CD4-positive, CD25-positive, alpha-beta regulatory T cell (primary cell): ENCODE results near the gene TPO. TPM values are rescaled to one million over a fixed set of nuclear protein-coding genes. Genes with fewer than 3 reads are reported as not detected.

Source experiments
- ATAC-seq, 2 donors: fragments of 150-1000 bp; cut with Tn5 transposase; one replicate each; pipeline ENCODE4 v1.10.0; 2021; ENCODE audit warnings: low read depth in 2 of 2, moderate number of reproducible peaks in 2 of 2, moderate library complexity in 1 of 2
- DNase-seq, 3 donors: peaks; one replicate each; pipeline versions ENCODE4 v3.0.0 to v3.0.0-alpha.2; 2012 to 2022; ENCODE audit warnings: mixed read lengths in 1 of 3
- H3K27ac ChIP-seq: one replicate; pipeline ENCODE4 v1.7.0; 2013; ENCODE audit warnings: mild to moderate bottlenecking, low read length; ENCODE audit not compliant: insufficient read depth, poor library complexity, severe bottlenecking
- H3K27me3 ChIP-seq: one replicate; pipeline ENCODE4 v1.7.0; 2013; ENCODE audit warnings: low read length; ENCODE audit not compliant: control insufficient read depth, insufficient read depth
- H3K36me3 ChIP-seq: one replicate; pipeline ENCODE4 v1.7.0; 2013; ENCODE audit warnings: mild to moderate bottlenecking, low read length, moderate library complexity; ENCODE audit not compliant: control insufficient read depth, insufficient read depth
- H3K4me1 ChIP-seq: 2 replicates; pipeline ENCODE4 v1.7.0; 2013; ENCODE audit warnings: mild to moderate bottlenecking, low read length; ENCODE audit not compliant: insufficient read depth, control insufficient read depth, poor library complexity, severe bottlenecking
- H3K4me3 ChIP-seq: one replicate; pipeline ENCODE4 v1.7.0; 2013; ENCODE audit warnings: low read depth, mild to moderate bottlenecking, low read length, moderate library complexity
- H3K9me3 ChIP-seq, 2 experiments: 1 replicate in 1 of 2; 2 replicates in 1 of 2; pipeline ENCODE4 v1.7.0; 2013; ENCODE audit warnings: low read length in 2 of 2, mild to moderate bottlenecking in 1 of 2, moderate library complexity in 1 of 2; ENCODE audit not compliant: control insufficient read depth in 2 of 2
- H3K27ac Mint-ChIP-seq, 3 donors: one replicate each; pipeline ENCODE4 v1.8.0; 2020 to 2022; ENCODE audit warnings: mild to moderate bottlenecking in 3 of 3, mixed read lengths in 3 of 3, moderate library complexity in 2 of 3
- H3K27me3 Mint-ChIP-seq: one replicate; pipeline ENCODE4 v1.8.0; 2022; ENCODE audit warnings: mild to moderate bottlenecking, mixed read lengths
- H3K36me3 Mint-ChIP-seq: one replicate; pipeline ENCODE4 v1.8.0; 2020; ENCODE audit warnings: mixed read lengths
- H3K4me1 Mint-ChIP-seq, 4 donors: one replicate each; pipeline ENCODE4 v1.8.0; 2020 to 2022; ENCODE audit warnings: mixed read lengths in 4 of 4, mild to moderate bottlenecking in 1 of 4
- H3K4me3 Mint-ChIP-seq, 4 donors: one replicate each; pipeline ENCODE4 v1.8.0; 2020 to 2022; ENCODE audit warnings: mild to moderate bottlenecking in 4 of 4, mixed read lengths in 4 of 4, moderate library complexity in 3 of 4
- H3K9me3 Mint-ChIP-seq, 7 donors: one replicate each; pipeline ENCODE4 v1.8.0; 2020 to 2022; ENCODE audit warnings: mixed read lengths in 7 of 7, mild to moderate bottlenecking in 3 of 7, moderate library complexity in 2 of 7
- polyA plus RNA-seq, 4 donors: library from polyadenylated mRNA; unstranded; fragments of 300-500 nt; fragmentation: Illumina TruSeq; gene quantifications; one replicate each; pipeline ENCODE4 v1.2.3, GENCODE V29; 2021
- total RNA-seq: library from RNA; stranded (reverse); gene quantifications from one replicate; pipeline ENCODE4 v1.2.3, GENCODE V29; 2022

TPO gene
- total and polyA plus RNA-seq, 5 donors from 2014 or later, result 0.27 to 1.5 (median 0.57) TPM

DNA sequence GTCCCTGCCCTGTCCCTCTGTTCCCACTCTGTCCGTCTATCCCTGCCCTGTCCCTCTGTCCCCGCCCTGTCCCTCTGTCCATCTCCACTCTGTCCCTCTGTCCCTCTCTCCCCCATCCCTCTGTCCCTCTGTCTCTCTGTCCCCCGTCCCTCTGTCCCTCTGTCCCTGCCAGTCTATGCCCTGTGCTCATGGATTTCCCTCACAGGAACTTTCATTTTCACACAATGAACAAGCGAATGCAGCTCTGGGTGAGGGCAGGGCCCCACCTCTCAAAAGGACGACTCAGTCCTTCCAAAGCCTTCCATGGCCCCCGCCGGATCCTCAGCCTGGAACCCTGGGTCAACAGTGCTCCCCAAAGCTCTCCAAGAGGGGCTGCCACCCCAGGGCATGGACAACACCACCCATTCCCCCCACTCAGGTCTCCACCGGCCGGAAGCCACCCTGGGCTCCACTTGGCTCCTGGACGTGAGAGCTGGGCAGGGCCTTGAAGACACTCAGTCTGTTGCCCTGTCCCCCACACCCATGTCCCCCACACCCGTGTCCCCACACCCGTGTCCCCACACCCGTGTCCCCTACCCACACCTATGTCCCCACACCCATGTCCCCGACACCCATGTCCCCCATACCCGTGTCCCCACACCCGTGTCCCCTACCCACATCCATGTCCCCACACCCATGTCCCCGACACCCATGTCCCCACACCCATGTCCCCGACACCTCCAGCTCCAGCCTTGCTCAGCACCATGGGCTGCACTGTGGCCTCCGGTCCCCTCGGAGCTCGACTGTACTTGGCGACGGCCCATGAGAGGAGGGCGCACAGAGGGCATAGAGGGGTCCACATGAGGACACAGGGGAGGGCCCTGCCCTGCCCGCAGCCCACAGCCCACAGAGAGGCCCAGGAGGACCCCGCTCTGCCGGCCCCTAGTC lies 175.1 kb downstream of the TPO start:
- Mint-ChIP-seq H3K4me1 (no peaks in the 10 kb centered on the region), H3K4me3 (no peak overlapping the region), H3K27me3 (no peaks in the 10 kb centered on the region), H3K27ac (no peak overlapping the region), H3K36me3 (no peaks in the 10 kb centered on the region), H3K9me3 (peaks cover 0 to 12% (median 0%) of the 10 kb centered on the region in 7 donors)
- no peaks in the 10 kb centered on the region for H3K4me1 ChIP-seq
- no peak overlapping the region for H3K4me3 ChIP-seq
- H3K9me3 ChIP-seq, result no peaks in the 10 kb centered on the region
- ATAC-seq (no peak), DNase-seq (no peak)
- no peaks in the 10 kb centered on the region for H3K27me3 ChIP-seq
- no peaks in the 10 kb centered on the region for H3K36me3 ChIP-seq
- no peak overlapping the region for H3K27ac ChIP-seq

DNA sequence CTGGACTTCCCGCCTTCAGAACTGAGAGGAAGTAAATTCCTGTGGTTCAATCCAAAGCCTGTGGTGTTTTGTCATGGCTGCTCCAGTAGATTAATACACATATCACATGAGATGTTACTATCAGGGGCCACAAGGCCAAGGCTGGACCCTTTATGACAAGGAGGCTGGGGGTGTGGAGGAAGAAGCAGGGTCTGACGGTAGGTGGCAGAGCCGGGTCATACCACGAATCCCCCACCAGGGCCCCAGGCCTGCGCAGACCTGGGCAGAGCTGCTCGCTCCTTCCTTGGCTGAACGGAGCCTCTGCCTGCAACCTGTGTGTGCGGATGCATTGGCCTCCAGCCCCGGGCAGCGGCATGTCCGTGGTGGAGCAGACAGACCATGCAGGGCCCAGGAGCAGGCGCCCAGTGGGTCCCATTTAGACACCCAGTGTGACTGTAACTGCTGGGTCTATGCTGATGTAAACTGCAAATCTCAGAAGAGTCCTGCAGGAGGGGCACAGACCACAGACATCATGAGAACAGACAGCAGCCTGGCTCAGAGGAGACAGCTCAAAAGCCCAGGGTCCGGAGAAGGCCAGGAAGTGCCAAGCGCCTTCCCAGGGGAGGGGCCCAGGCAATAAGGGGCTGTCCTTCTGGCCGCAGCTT lies 175.8 kb downstream of the TPO start:
- H3K4me3 Mint-ChIP-seq, result no peak overlapping the region
- Histone ChIP-seq H3K4me3 (no peak overlapping the region), H3K9me3 (no peaks in the 10 kb centered on the region), H3K4me1 (no peaks in the 10 kb centered on the region), H3K27me3 (no peaks in the 10 kb centered on the region), H3K36me3 (no peaks in the 10 kb centered on the region), H3K27ac (no peak overlapping the region)
- ATAC-seq (no peak), DNase-seq (no peak)
- H3K27me3 Mint-ChIP-seq, result no peaks in the 10 kb centered on the region
- no peak overlapping the region for H3K27ac Mint-ChIP-seq
- peaks cover 0 to 2% (median 0%) of the 10 kb centered on the region in 4 donors for H3K4me1 Mint-ChIP-seq
- no peaks in the 10 kb centered on the region for H3K36me3 Mint-ChIP-seq
- peaks cover 0 to 12% (median 0%) of the 10 kb centered on the region in 7 donors for H3K9me3 Mint-ChIP-seq

DNA sequence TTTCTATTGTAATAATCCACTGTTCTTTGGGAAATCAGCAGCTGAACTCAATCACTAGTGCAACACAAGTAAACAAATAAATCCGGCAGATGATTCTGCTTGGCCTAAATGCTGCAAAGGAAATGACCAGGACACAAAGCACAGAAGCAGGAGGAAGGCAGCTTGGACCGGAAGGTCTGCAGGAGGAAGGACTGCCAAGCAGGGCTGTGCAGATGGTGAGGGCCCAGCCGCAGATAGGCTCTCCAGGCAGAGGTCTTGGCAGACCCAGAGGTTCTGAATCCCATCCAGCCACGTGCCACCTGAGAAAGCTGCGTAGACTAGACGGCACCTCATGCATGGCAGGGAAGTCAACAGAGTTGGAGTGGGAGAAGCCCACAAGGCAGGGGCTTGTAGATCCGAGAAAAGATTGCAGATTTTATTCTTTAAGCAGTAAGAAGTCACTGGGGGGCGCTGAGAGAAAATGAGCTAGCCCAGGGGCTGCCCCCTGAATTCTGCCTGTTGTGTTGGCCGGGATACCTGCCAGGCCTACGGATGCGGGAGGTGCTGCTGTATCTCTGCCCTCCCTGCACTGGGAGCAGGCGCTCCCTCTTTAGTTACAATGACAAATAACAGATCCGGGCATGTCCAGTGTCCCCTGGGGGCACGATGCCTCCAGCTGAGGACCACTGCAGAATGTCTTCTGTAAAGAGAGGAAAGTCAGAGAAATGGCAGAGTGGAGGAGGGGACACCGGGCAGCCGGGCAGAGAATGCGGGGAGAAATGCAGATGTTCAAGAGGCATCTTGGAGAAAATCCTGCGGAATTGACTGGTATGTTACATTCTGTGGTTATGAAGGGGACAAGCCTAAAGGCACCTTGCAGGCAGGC lies 177.6 kb downstream of the TPO start:
- Mint-ChIP-seq H3K4me3 (no peak overlapping the region), H3K9me3 (peaks cover 0 to 7% (median 0%) of the 10 kb centered on the region in 7 donors), H3K27ac (no peak overlapping the region), H3K27me3 (no peaks in the 10 kb centered on the region), H3K36me3 (no peaks in the 10 kb centered on the region), H3K4me1 (peaks cover 0 to 3% (median 0%) of the 10 kb centered on the region in 4 donors)
- H3K4me3 ChIP-seq, result no peak overlapping the region
- no peak overlapping the region for H3K27ac ChIP-seq
- H3K27me3 ChIP-seq, result no peaks in the 10 kb centered on the region
- no peaks in the 10 kb centered on the region for H3K4me1 ChIP-seq
- H3K36me3 ChIP-seq, result no peaks in the 10 kb centered on the region
- ATAC-seq, result no peak
- no peaks in the 10 kb centered on the region for H3K9me3 ChIP-seq
- no peak for DNase-seq

DNA sequence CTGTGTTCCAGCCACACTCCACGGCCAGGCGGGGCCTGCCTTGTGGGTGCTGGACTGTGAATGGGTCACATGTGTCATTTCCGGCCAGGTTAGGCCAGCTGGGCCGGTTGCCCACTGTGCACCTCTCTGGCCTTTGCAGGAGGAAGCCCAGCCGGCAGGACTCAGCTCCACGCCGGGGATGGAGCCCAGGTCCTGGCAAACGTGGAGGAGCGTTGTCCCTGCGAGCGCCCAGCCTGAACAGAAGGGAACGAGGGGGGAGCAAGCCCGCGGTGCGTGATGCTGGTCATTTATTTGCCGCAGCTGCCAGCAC lies 178.2 kb downstream of the TPO start:
- Mint-ChIP-seq H3K4me1 (peaks cover 0 to 3% (median 0%) of the 10 kb centered on the region in 4 donors), H3K27me3 (no peaks in the 10 kb centered on the region), H3K9me3 (peaks cover 0 to 7% (median 0%) of the 10 kb centered on the region in 7 donors), H3K36me3 (no peaks in the 10 kb centered on the region), H3K27ac (no peak overlapping the region), H3K4me3 (no peak overlapping the region)
- DNase-seq (no peak), ATAC-seq (no peak)
- H3K4me3 ChIP-seq, result no peak overlapping the region
- H3K36me3 ChIP-seq, result no peaks in the 10 kb centered on the region
- no peaks in the 10 kb centered on the region for H3K27me3 ChIP-seq
- no peaks in the 10 kb centered on the region for H3K4me1 ChIP-seq
- no peak overlapping the region for H3K27ac ChIP-seq
- H3K9me3 ChIP-seq, result no peaks in the 10 kb centered on the region
